ENCODE data around the gene PIGQ. TPM values are rescaled to one million over a fixed set of nuclear protein-coding genes. Genes with fewer than 3 reads are reported as not detected.

The PIGQ gene
- total and polyA plus RNA-seq, 2 of the 13 experiments (the other 11 are each of a cell fraction or from before 2014, with no cell fraction given), result 7.7 to 19.7 TPM

DNA sequence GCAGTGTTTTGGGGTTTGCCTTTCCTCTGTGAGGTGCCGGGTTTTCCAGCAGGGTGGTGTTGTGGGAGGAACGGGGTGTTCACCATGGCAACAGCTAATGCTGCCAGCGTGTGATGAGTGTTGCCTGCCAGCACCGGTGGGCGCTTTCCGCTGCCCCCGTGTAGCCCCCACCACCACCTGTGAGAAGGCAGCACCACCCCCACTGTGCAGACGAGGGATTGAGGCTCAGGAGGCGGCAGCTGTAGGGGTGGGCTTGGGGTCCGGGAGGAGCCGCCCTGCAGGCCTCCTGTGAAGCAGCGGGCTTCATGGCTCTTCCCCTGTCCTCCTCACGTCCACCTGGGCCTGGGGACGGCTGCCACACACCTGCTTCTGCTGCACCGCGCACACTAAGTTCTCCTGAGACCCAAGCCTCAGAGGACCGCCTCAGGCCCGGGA is 25.3 kb downstream of the PIGQ start (continued):
- TF ChIP-seq, protein P1, sequence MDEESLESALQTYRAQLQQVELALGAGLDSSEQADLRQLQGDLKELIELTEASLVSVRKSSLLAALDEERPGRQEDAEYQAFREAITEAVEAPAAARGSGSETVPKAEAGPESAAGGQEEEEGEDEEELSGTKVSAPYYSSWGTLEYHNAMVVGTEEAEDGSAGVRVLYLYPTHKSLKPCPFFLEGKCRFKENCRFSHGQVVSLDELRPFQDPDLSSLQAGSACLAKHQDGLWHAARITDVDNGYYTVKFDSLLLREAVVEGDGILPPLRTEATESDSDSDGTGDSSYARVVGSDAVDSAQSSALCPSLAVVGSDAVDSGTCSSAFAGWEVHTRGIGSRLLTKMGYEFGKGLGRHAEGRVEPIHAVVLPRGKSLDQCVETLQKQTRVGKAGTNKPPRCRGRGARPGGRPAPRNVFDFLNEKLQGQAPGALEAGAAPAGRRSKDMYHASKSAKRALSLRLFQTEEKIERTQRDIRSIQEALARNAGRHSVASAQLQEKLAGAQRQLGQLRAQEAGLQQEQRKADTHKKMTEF (CRISPR knock-in tag; IDR thresholded peaks at IDR 0.05), result no peak
- TF ChIP-seq NFRKB (IDR thresholded peaks at IDR 0.05), result no peak
- TF ChIP-seq, protein P2, sequence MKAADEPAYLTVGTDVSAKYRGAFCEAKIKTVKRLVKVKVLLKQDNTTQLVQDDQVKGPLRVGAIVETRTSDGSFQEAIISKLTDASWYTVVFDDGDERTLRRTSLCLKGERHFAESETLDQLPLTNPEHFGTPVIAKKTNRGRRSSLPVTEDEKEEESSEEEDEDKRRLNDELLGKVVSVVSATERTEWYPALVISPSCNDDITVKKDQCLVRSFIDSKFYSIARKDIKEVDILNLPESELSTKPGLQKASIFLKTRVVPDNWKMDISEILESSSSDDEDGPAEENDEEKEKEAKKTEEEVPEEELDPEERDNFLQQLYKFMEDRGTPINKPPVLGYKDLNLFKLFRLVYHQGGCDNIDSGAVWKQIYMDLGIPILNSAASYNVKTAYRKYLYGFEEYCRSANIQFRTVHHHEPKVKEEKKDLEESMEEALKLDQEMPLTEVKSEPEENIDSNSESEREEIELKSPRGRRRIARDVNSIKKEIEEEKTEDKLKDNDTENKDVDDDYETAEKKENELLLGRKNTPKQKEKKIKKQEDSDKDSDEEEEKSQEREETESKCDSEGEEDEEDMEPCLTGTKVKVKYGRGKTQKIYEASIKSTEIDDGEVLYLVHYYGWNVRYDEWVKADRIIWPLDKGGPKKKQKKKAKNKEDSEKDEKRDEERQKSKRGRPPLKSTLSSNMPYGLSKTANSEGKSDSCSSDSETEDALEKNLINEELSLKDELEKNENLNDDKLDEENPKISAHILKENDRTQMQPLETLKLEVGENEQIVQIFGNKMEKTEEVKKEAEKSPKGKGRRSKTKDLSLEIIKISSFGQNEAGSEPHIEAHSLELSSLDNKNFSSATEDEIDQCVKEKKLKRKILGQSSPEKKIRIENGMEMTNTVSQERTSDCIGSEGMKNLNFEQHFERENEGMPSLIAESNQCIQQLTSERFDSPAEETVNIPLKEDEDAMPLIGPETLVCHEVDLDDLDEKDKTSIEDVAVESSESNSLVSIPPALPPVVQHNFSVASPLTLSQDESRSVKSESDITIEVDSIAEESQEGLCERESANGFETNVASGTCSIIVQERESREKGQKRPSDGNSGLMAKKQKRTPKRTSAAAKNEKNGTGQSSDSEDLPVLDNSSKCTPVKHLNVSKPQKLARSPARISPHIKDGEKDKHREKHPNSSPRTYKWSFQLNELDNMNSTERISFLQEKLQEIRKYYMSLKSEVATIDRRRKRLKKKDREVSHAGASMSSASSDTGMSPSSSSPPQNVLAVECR (CRISPR knock-in tag; IDR thresholded peaks at IDR 0.05; ENCODE audit: borderline replicate concordance), result no peak
- TF ChIP-seq ESRRA (CRISPR knock-in tag; IDR thresholded peaks at IDR 0.05; ENCODE audit: low read depth), result no peak
- TF ChIP-seq RBAK (CRISPR knock-in tag; IDR thresholded peaks at IDR 0.05), result no peak
- TF ChIP-seq, protein P3, sequence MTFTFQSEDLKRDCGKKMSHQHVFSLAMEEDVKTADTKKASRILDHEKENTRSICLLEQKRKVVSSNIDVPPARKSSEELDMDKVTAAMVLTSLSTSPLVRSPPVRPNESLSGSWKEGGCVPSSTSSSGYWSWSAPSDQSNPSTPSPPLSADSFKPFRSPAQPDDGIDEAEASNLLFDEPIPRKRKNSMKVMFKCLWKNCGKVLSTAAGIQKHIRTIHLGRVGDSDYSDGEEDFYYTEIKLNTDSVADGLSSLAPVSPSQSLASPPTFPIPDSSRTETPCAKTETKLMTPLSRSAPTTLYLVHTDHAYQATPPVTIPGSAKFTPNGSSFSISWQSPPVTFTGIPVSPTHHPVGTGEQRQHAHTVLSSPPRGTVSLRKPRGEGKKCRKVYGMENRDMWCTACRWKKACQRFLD (CRISPR knock-in tag; IDR thresholded peaks at IDR 0.05; ENCODE audit: borderline replicate concordance), result no peak

All from HepG2 (cell line).